ENCODE data around the gene MAPKAP1. TPM values are rescaled to one million over a fixed set of nuclear protein-coding genes. Genes with fewer than 3 reads are reported as not detected.
A peak's percentile ranks its signal among the peaks of the same experiment; 100 is the strongest.

MAPKAP1 gene
- total and polyA plus RNA-seq, 2 of the 13 experiments (the other 11 are each of a cell fraction or from before 2014, with no cell fraction given): 45.0 to 64.3 TPM

DNA sequence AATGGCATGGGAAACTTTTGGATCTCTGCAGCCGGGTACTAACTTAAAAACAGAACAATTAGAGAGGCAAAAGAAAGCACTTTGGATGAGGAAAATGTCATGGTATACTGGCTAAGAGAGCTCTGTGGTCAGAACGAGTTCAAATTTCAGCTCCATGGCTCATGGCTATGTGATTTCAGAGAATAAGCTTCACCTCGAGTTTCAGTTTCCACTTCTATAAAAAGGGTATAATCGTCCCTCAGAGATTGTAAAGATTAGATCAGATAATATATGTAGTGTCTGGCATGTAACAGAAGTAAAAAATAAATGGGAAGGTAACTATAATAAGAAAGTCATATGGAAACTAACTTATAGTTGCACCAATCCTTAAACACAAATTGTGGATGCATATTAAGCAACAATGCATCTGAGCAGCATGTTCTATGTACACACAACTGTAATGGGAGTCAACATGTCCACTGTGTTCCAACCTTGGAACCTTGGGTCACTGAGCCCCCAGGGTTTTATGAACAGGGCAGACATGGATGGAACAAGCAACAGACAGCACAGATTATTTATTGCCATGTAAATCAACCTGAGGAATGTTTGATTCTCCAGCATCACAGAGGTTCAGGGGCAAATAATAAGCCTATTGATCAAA lies 145.4 kb downstream of the MAPKAP1 start:
- ChIA-PET CTCF (ENCODE audit: low intra/inter-chr PET ratio, low total read pairs) (no interaction called here), POLR2A (no interaction called here)
- no peak for FAIRE-seq

DNA sequence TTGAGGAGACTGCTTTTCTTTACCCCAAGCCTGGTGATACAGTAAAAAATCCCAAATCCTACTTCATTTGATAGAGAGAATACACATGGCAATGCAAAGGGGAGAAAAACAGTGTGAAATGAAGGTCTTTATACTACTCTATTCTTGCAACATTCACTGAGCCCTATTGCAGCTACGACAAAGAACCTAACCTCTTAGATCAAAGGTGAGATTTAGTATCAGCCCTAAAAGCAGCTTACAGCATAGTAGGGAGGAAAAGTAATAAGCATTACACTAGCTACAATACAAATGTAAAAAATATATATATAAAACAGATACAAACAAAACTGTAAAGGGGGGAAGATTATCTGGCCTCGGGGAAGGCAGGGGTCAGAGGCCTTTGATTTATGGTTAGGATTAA lies 147.1 kb downstream of the MAPKAP1 start:
- Histone ChIP-seq H3K36me3 (replicated peaks in 1 of 2; ENCODE audit: control insufficient read depth in 1 of 2, insufficient read depth in 2 of 2, low read length in 2 of 2) (peaks cover 0 to 11% of the 10 kb centered on the region in 2 experiments; a peak in 1 of 5 replicates), H3K79me2 (ENCODE audit: insufficient read depth, low read length) (no peaks in the 10 kb centered on the region), H3K4me2 (ENCODE audit: low read depth, low read length) (no peak overlapping the region), H4K20me1 (ENCODE audit: insufficient read depth, low read length) (no peaks in the 10 kb centered on the region), H3K27ac (ENCODE audit: extremely low read length, insufficient read depth, low read length) (no peak overlapping the region), H3K4me1 (ENCODE audit: insufficient read depth, low read length) (peaks cover 6% of the 10 kb centered on the region; the same call in 1 of the 2 replicates), H3K9ac (ENCODE audit: insufficient read depth, low read depth, low read length) (no peak overlapping the region), H2AFZ (ENCODE audit: low read length) (no peak overlapping the region), H3K27me3 (ENCODE audit: control insufficient read depth in 1 of 2, insufficient read depth in 2 of 2, low read length in 2 of 2) (no peaks in the 10 kb centered on the region), H3K9me3 (ENCODE audit: low read length) (no peaks in the 10 kb centered on the region), H3K4me3 (replicated peaks in 1 of 3; ENCODE audit: insufficient read depth in 1 of 3, low read depth in 2 of 3, low read length in 3 of 3) (no peak overlapping the region)
- BruUV-seq (replicated peaks): no TSS peak
- FAIRE-seq: no peak
- intact Hi-C loops (cut with micrococcal nuclease; ENCODE audit: unreplicated experiment): loop anchor here (5.0 kb wide), 1 partner anchor 128 kb away; no protein-coding TSS in a partner anchor
- TF ChIP-seq ELF3 (CRISPR knock-in tag; IDR thresholded peaks at IDR 0.05) (no peak), ZNF24 (IDR thresholded peaks at IDR 0.05) (no peak), TAF15 (IDR thresholded peaks at IDR 0.05; ENCODE audit: low read depth, low read length, poor library complexity, severe bottlenecking) (no peak), RBM22 (optimal IDR thresholded peaks at IDR 0.05; ENCODE audit: low read length) (no peak), AHR (CRISPR knock-in tag; IDR thresholded peaks at IDR 0.05) (no peak), MED13 (CRISPR knock-in tag; IDR thresholded peaks at IDR 0.05) (no peak)
- TF ChIP-seq, protein P1, sequence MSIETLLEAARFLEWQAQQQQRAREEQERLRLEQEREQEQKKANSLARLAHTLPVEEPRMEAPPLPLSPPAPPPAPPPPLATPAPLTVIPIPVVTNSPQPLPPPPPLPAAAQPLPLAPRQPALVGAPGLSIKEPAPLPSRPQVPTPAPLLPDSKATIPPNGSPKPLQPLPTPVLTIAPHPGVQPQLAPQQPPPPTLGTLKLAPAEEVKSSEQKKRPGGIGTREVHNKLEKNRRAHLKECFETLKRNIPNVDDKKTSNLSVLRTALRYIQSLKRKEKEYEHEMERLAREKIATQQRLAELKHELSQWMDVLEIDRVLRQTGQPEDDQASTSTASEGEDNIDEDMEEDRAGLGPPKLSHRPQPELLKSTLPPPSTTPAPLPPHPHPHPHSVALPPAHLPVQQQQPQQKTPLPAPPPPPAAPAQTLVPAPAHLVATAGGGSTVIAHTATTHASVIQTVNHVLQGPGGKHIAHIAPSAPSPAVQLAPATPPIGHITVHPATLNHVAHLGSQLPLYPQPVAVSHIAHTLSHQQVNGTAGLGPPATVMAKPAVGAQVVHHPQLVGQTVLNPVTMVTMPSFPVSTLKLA (IDR thresholded peaks at IDR 0.05): no peak
- POLR2A ChIA-PET: no interaction called here
- in situ Hi-C loops (cut with HindIII; ENCODE audit: extremely low pct_ligation_motif_present, low pct_unique_long_range_greater_than_20kb): no loop called here
- ATAC-seq: no peak
- CTCF ChIA-PET (ENCODE audit: low intra/inter-chr PET ratio, low total read pairs): interaction anchor here (3.6 kb wide), 1 partner anchor 71 kb away, joined by 42 read pairs; no protein-coding TSS in a partner anchor
- DNase-seq (ENCODE audit: low spot score): no peak
- WGBS (ENCODE audit: low lambda C conversion rate): 93% methylated on average over 2 of the region's 2 CpGs

More for the DNA sequence above, 145.4 kb downstream of the MAPKAP1 start:
- H3K9ac ChIP-seq (ENCODE audit: insufficient read depth, low read depth, low read length): no peak overlapping the region
- TF ChIP-seq DR1 (CRISPR knock-in tag; IDR thresholded peaks at IDR 0.05): no peak
- no peak for TF ChIP-seq NAIF1 (CRISPR knock-in tag; IDR thresholded peaks at IDR 0.05; ENCODE audit: borderline replicate concordance)
- no peak for TF ChIP-seq ZZZ3 (CRISPR knock-in tag; IDR thresholded peaks at IDR 0.05; ENCODE audit: borderline replicate concordance)
- TF ChIP-seq, protein P2, sequence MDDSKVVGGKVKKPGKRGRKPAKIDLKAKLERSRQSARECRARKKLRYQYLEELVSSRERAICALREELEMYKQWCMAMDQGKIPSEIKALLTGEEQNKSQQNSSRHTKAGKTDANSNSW (CRISPR knock-in tag; IDR thresholded peaks at IDR 0.05; ENCODE audit: borderline replicate concordance): no peak
- no peak for TF ChIP-seq POLR2AphosphoS2 (IDR thresholded peaks at IDR 0.05; ENCODE audit: low read depth, low read length)
- TF ChIP-seq CEBPB (IDR thresholded peaks at IDR 0.05; ENCODE audit: borderline replicate concordance, low read depth, low read length): peak; percentile 45; the same call in 1 of the 2 replicates
- TF ChIP-seq ZFP36L2 (CRISPR knock-in tag; IDR thresholded peaks at IDR 0.05): no peak
- H3K4me2 ChIP-seq (ENCODE audit: low read depth, low read length): no peak overlapping the region
- peaks cover 0 to 11% of the 10 kb centered on the region in 2 experiments; a peak in 1 of 5 replicates for H3K36me3 ChIP-seq (replicated peaks in 1 of 2; ENCODE audit: control insufficient read depth in 1 of 2, insufficient read depth in 2 of 2, low read length in 2 of 2)
- BruUV-seq (replicated peaks): no TSS peak
- peaks cover 6% of the 10 kb centered on the region; the same call in 1 of the 2 replicates for H3K4me1 ChIP-seq (ENCODE audit: insufficient read depth, low read length)
- no peaks in the 10 kb centered on the region for H3K9me3 ChIP-seq (ENCODE audit: low read length)
- intact Hi-C loops (cut with micrococcal nuclease; ENCODE audit: unreplicated experiment): no loop called here
- DNase-seq (ENCODE audit: low spot score) (no peak), ATAC-seq (no peak)
- 89% methylated on average over 4 of the region's 4 CpGs for WGBS (ENCODE audit: low lambda C conversion rate)
- no peaks in the 10 kb centered on the region for H3K79me2 ChIP-seq (ENCODE audit: insufficient read depth, low read length)
- in situ Hi-C loops (cut with HindIII; ENCODE audit: extremely low pct_ligation_motif_present, low pct_unique_long_range_greater_than_20kb): no loop called here
- H3K4me3 ChIP-seq (replicated peaks in 1 of 3; ENCODE audit: insufficient read depth in 1 of 3, low read depth in 2 of 3, low read length in 3 of 3): no peak overlapping the region
- H2AFZ ChIP-seq (ENCODE audit: low read length): no peak overlapping the region
- H3K27me3 ChIP-seq (ENCODE audit: control insufficient read depth in 1 of 2, insufficient read depth in 2 of 2, low read length in 2 of 2): no peaks in the 10 kb centered on the region
- no peaks in the 10 kb centered on the region for H4K20me1 ChIP-seq (ENCODE audit: insufficient read depth, low read length)
- H3K27ac ChIP-seq (ENCODE audit: extremely low read length, insufficient read depth, low read length): no peak overlapping the region

Data from HepG2 (cell line).